ELR (cell line): ENCODE results near the gene ROPN1L.
A peak's percentile ranks its signal among the peaks of the same experiment; 100 is the strongest.

Experiments
- DNase-seq: peaks from one replicate; pipeline ENCODE4 v3.0.0-alpha.2; 2015; ENCODE audit warnings: low read depth

The ROPN1L gene

GRCh38 chr5:10441083-10441991 lies at the start of gene ROPN1L:
TSS of gene ROPN1L (plus strand) at chr5:10441879. CDS start at chr5:10442168, 289 bp downstream.
- DNase-seq = peak; percentile 89

GRCh38 chr5:10392567-10393328 lies 48.9 kb upstream of the ROPN1L start:
- DNase-seq = peak; percentile 94

GRCh38 chr5:10393491-10393890 lies 48.2 kb upstream of the ROPN1L start:
- peak; percentile 66 for DNase-seq

- no peak for DNase-seq
These were observed 45.1 kb upstream of the ROPN1L start for GRCh38 chr5:10396552-10396951.

- DNase-seq = no peak
These were observed 41.8 kb upstream of the ROPN1L start for GRCh38 chr5:10399839-10400238.

- DNase-seq = no peak
These were observed 41.3 kb upstream of the ROPN1L start for GRCh38 chr5:10400411-10400810.

GRCh38 chr5:10400831-10401230 lies 40.8 kb upstream of the ROPN1L start:
- DNase-seq = peak; percentile 2

- DNase-seq = no peak
These were observed 40.2 kb upstream of the ROPN1L start for GRCh38 chr5:10401498-10401897.

GRCh38 chr5:10403829-10404228 lies 37.9 kb upstream of the ROPN1L start:
- DNase-seq = no peak

GRCh38 chr5:10406651-10407050 lies 35.0 kb upstream of the ROPN1L start:
- no peak for DNase-seq

- no peak for DNase-seq
These were observed 32.2 kb upstream of the ROPN1L start for GRCh38 chr5:10409504-10409903.

- no peak for DNase-seq
These were observed 31.0 kb upstream of the ROPN1L start for GRCh38 chr5:10410662-10411061.

GRCh38 chr5:10411336-10411735 lies 30.3 kb upstream of the ROPN1L start:
- no peak for DNase-seq

- no peak for DNase-seq
These were observed 24.8 kb upstream of the ROPN1L start for GRCh38 chr5:10416868-10417267.

GRCh38 chr5:10418654-10419345 lies 22.9 kb upstream of the ROPN1L start:
- no peak for DNase-seq

- DNase-seq = no peak
These were observed 21.2 kb upstream of the ROPN1L start for GRCh38 chr5:10420468-10420867.

- DNase-seq = peak; percentile 62
These were observed 20.7 kb upstream of the ROPN1L start for GRCh38 chr5:10420932-10421331.

GRCh38 chr5:10421896-10422691 lies 19.6 kb upstream of the ROPN1L start:
- DNase-seq = no peak

- DNase-seq = no peak
These were observed 18.7 kb upstream of the ROPN1L start for GRCh38 chr5:10423022-10423421.

- DNase-seq = peak; percentile 65
These were observed 17.5 kb upstream of the ROPN1L start for GRCh38 chr5:10424124-10424731.

GRCh38 chr5:10427201-10427600 lies 14.5 kb upstream of the ROPN1L start:
- DNase-seq = no peak
